HG02973 (cell line): ENCODE data around the gene PKDREJ.
"Not testable (repeated sequence)": the region's sequence is repeated elsewhere in the genome, so short reads cannot be mapped to it uniquely, and the experiment has no call there.

Source experiments
- ATAC-seq: cut with Tn5 transposase; IDR thresholded peaks from one replicate; pipeline ENCODE4 v1.9.1; 2021; ENCODE audit warnings: moderate library complexity; ENCODE audit not compliant: unreplicated experiment

The PKDREJ gene, protein sequence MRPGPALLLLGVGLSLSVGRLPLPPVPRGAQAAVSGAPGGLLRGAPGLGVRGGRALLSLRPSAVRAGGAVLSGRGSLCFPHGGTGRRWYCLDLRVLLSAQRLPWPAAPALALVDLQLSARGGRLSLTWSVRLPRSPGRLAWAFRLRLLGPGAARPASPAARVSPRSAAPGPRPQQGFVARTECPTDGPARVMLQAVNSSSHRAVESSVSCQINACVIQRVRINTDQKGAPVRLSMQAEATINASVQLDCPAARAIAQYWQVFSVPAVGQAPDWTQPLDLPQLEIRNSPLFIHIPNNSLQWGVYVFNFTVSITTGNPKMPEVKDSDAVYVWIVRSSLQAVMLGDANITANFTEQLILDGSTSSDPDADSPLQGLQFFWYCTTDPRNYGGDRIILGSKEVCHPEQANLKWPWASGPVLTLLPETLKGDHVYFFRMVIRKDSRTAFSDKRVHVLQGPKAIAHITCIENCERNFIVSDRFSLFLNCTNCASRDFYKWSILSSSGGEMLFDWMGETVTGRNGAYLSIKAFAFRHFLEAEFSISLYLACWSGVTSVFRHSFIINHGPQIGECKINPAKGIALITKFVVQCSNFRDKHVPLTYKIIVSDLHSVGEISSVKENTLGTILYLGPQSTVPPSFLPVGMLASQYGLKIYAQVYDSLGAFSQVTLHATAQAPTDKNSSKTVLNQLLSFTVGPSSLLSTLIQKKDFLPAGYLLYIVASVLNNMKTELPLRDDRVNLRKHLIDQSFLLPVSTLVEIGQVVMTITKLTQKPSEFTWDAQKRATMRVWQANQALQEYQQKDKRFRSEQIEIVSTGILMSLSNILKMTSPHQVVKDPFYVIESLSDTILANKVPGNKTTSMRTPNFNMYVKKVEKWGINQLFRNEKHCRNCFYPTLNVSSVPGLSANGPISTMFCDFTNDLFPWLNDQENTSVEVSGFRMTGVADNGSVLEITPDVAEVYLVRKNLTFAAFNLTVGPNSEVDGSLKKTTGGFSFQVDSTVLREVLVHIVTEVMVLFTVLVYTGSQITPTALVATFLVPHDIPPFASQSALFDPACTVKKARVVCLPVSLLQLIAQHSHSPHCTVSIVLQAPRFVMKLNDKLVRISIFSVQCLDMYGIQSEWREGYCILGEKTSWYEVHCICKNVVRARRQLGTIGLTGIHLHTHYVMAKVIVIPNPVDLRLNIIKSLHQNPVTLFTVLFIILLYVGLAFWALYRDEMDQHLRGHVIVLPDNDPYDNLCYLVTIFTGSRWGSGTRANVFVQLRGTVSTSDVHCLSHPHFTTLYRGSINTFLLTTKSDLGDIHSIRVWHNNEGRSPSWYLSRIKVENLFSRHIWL (N-terminal part only)

DNA sequence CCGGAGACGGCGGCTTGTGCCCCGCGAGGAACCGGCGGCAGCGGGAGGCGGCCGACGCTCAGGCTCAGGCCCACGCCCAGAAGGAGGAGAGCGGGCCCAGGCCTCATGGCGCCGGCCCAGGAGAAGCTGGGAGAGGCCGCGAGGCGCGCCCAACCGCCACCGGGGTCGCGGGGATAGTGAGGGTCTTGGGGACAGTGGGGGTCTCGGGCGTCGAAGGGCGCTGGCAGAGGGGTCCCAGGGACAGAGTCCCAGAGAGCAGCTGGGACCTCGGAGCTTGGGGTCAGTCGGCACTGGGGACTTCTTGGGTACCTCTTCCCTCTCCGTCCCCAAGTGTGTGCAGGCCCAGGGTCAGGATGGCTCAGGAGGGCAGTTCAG, at the start of gene PKDREJ:
TSS of gene PKDREJ (minus strand) at position 128 of the 375 bp plus-strand sequence. CDS start at position 107, 21 bp downstream.
- no peak for ATAC-seq

DNA sequence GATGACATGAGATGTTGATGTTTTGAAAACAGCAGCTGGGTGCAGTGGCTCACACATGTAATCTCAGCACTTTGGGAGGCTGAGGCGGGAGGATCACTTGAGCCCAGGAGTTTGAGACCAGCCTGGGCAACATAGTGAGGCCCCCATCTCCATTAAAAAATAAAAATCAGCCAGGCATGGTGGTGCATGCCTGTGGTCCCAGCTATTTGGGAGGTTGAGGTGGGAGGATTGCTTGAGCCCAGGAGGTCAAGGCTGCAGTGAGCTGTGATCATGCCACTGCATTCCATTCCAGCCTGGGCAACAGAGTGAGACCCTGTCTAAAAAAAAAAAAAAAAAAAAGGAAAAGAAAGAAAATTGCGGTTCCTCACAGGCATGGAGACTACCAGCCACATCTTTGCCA, 49.7 kb upstream of the PKDREJ start:
- ATAC-seq = not testable (repeated sequence)

DNA sequence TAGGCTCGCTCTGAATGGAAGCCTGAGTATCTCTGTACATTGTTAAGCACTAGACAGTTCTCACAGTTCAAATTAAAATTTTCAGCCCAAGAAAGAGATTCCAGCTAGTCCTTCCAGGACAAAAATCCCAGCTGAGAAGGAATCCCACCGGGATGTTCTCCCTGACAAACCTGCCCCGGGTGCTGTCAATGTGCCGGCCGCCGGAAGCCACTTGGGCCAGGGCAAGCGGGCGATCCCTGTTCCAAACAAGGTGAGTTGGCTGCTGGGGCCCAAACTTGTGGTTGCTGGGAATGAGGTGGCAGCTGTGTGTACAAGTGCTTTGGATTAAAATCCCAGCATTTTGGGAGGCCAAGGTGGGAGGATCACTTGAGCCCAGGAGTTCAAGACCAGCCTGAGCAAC, 48.9 kb upstream of the PKDREJ start:
- ATAC-seq = no peak

DNA sequence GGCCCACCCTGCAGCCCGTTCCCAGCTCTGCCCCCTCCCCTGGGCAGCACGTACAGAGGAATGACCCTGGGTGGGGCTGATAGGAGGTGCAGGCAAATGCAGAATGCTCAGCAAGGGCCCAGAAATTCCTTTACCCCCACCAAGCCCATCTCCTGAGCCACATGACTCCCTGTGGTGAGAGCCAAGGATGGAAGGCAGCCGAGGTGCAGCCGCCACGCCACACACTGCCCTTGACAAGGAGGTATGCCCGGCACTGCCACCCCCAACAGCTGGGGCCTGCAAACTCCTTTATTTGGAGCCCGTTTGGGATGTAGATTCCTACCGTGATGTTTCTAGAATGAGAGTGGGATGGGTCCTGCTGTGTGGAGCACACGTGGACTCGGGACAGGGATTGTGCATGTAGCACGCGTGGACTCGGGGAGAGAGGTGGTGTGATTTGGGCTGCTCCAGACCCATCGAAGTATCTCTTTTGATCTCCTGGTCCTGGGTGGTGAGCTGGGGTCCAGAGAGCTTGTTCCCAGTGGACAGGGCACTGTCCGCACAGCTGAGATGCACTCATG, 46.5 kb upstream of the PKDREJ start:
- ATAC-seq = no peak

DNA sequence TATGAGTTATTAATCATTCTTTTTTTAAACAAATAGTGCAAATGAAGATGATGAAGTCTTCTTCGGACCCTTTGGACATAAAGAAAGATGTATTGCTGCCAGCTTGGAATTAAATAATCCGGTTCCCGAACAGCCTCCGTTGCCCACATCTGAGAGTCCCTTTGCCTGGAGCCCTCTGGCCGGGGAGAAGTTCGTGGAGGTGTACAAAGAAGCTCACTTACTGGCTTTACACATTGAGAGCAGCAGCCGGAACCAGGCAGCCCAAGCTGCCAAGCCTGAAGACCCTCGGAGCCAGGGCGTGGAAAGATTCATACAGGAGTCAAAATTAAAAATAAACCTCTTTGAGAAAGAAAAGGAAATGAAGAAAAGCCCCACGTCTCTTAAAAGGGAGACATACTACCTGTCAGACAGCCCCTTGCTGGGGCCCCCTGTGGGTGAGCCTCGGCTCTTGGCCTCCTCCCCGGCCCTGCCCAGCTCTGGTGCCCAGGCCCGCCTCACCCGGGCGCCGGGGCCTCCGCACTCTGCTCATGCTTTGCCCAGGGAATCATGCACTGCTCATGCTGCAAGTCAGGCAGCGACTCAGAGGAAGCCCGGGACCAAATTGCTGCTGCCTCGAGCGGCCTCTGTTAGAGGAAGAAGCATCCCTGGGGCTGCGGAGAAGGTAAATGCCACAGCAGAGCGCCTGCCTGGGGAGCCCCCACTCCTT, 45.3 kb upstream of the PKDREJ start:
- no peak for ATAC-seq

DNA sequence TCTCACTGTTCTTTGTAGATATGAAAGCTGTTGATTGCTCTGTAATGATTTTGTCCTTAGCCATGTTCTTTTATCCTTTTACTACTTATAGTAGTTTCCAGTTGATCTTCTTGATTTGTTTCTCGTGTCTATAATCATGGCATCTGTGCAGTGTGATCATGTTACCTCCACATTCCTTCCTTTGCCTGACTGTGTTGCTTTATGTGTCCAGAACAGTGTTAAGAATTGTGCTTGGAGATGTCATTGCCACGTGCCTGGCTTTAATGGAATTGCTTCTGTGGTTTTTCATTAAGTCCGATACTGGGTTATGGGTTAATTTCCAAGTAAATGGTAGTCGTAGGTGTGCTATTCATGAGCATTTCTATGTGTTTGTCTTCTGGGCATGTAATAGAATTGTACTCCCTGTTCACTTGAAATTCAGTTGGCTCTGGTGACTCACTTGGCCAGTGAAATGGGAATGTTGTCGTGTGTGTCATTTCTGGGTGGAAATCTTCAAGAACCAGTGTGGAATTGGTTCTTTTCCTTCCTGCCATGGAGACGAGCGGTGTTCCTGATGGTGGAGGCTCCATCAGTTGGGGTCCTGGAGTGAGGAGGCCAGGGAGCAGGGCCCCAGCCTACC, 40.3 kb upstream of the PKDREJ start:
- ATAC-seq = no peak

DNA sequence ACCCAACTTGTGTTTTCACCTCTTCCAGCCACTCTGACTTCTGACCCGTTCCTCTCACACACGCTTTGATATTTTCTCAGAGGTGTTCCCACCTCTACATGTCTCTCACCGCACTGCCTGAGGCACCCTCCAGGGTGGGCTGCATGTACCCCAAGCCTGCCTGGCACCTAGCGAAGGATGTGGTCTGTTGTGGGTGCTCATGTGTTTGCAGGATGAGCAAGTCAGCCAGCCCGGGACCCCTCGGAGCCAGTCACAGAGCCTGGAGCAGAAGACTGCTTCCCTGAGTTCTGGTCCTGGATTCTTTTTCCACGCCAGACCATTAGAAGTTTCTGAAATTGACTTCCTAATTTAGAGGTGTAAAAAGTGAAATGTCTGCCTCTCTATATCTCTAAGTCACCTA, 37.3 kb upstream of the PKDREJ start:
- no peak for ATAC-seq

DNA sequence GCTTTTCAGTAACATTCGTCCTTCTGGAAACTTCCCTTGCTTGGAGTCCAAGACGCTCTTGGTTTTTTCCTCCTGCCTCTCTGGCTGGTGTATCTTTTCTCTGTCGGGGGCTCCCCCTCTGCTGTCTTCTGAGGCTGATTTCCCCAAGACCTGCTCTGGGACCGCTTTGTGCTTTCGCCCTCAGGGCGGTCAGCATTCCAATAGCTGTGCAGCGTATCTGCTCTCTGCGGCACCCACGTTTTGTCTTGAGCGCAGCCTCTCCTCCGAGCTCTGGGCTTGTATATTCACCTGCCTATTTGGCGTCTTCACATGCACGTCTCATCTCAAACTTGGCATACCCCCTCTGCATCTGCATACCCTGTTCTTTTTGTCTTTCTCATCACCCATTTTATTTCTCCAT, 36.0 kb upstream of the PKDREJ start:
- ATAC-seq = no peak

DNA sequence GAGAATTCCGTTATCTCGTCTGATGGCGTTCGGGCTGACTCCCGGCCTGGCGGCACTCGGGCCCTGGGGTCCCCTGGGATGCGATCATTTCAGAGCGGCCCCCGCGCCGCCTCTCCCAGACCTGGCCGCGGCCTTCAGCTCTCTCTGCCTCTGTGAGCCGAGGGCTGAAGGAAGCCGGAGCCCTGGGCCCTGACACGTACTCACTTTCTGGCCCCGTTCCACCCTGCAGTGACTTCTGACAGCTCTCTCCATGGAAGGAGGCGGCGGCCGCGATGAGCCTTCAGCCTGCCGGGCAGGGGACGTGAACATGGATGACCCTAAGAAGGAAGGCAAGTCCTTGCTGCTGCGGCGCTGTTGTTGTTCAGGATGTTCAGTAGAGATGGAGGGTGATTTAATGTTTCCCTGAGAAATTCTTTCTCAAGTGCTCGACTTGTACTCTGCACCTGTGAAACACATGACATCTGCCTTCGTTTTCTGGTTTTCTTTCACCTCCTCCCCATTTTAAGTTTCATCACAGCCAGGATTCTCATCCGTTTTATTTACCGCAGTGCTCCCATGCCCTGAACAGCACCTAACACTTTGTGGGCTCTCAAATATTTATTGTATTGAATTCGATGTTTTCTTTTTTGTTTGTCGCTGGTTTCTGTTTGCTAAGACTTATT, 34.1 kb upstream of the PKDREJ start:
- peak; percentile 21 for ATAC-seq

DNA sequence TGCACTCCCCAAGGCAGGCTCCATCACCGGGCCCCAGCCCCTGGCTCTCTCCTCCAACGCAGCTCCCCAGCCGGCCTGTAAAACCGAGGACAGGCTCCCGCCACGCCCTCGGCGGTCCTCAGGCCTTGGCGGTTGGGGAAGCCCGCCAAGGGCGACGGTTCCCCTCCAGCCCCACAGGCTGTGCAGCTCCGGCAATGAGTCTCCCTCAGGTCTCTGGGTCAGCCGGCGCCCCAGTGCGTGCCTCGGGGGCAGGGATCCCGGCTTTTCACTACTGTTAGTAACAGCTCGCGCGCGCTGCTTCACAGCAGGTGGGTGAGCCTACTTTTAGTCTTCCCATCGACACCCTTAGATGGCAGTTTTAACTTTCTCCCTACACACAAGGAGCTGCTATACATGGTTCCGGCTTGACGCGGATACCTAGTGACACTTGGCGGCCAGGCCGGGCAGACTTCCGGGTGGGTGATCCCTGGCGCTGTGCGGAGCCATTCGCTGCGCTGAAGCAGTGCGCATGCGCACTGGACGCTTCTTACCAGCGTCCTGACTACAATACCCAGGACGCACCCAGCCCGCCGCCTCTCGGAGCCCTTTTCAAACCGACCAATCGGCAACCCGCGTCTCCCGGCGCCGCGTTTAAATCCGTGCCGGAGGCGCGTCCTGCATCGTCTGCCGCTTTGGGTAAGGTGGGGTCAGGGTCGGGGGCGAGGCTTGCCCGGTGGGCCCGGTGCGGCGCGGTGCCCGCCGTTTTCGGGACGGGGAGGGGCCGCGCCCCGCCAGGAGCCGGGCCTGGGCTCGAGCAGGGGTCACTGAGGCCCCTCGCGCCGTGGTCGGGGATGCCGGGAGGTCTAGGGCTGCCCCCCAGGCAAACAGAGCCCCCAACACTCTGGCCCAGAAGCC, 33.4 kb upstream of the PKDREJ start, which contains the start of gene GTSE1:
TSS of gene GTSE1 (plus strand) at position 614 of the 894 bp plus-strand sequence. CDS start 531 bp downstream, outside the sequence.
- peak; percentile 87 for ATAC-seq

DNA sequence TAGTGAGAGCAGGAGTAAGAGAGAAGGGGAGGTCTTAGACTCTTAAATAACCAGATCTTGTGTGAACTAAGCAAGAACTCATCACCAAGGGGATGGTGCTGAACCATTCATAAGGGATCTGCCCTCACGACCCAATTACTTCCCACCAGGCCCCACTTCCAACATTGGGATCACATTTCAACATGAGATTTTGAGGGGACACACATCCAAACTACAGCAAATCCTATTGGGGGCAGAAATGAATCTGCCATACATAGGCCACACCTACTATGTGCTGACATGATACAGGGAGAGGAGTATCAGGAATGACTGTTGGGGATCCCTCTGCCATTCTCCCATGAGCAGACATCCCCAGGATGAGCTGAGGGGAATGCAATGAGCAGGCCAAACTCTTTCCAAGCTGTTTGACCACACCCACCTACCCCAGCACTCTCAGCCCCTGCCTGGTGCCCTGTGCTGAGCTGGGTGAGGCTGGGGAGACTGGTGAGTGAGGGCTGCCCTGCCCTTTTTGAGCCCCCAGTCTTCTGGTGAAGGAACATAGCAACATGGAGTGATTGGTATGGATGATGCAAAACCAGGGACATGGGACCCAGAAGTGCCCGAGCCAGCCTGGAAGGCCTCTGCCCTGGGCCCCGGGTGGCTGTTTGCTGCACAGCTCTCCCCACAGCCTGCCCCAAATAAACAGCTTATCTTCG, 32.3 kb upstream of the PKDREJ start:
- no peak for ATAC-seq

DNA sequence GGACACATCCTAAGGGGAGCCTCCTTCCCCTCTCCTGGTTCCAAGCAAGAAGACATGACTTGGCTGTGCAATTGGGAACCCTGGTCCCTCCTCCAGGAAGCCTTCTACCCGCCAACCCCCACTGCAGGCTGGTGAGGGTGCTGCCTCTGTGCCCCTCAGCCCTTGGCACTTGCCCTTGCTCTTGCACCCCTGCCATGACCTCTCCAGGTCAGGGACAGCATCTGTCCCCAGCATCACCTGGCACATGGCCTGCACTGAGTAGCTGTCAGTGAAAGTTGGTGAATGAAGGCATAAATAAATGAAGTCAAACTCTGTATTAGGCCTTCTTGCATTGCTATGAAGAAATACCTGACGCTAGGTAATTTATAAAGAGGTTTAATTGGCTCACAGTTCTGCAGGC, 31.6 kb upstream of the PKDREJ start:
- ATAC-seq = no peak

DNA sequence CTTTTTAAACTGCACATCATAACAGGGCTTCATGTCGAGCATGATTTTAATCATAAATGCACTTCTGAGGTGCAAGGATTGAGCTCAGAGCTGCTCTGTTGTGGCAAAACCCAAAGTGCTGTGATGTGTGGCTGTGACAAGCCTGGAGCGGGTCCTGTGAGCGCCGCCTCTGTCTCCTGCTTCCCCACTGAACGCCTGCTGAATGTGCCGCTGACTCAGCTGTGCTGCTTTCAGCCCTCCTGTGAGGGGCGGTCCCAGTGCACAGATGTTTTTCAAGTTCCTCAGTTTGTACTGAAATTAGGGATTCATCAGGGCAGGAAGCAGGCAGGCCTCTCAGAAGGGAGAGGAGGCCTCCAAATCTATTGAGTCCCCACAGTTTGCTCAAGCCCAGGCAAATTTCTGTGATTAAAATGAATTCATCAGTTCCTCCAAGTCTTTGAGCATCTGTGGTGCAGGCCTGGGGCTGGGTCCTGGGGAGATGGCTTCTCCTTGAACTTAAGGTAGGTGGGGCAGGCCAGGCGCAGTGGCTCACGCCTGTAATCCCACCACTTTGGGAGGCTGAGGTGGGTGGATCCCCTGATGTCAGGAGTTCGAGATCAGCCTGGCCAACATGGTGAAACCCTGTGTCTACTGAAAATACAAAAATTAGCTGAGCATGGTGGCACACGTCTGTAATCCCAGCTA, 30.6 kb upstream of the PKDREJ start:
- no peak for ATAC-seq

DNA sequence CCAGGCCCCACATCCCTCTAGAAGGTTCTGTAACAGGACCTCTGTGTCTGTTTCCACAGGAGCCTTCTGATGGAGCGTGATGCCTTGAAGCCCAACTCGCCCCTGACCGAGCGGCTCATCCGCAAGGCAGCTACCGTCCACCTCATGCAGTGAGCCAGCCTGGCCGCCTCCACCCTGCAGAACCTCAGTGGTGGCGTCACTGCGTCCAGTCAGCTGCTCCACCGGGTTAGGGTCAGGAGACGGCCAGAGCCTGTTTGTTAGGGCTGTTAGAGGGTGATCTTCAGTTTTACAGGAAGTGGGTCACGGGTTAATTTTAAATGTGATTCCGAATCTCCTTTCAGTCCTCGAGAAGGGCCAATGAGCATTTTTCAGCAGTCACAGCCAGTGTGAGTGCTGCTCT, 29.6 kb upstream of the PKDREJ start:
- no peak for ATAC-seq

DNA sequence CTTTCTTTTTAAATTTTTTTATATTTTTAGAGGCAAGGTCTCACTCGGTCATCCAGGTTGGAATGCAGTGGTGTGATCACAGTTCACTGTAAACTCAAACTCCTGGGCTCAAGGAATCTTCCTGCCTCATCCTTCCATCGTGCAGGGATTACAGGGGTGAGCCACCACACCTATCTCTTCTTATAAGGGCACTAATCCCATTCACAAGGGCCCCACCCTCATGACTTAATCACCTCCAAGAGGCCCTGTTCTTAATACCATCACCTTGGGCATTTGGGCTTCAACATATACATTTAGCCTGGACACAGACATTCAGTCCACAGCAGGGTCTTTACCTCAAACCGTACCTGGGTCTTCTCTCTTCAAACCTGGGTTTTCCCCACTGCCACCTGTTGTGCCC, 29.0 kb upstream of the PKDREJ start:
- ATAC-seq = no peak

DNA sequence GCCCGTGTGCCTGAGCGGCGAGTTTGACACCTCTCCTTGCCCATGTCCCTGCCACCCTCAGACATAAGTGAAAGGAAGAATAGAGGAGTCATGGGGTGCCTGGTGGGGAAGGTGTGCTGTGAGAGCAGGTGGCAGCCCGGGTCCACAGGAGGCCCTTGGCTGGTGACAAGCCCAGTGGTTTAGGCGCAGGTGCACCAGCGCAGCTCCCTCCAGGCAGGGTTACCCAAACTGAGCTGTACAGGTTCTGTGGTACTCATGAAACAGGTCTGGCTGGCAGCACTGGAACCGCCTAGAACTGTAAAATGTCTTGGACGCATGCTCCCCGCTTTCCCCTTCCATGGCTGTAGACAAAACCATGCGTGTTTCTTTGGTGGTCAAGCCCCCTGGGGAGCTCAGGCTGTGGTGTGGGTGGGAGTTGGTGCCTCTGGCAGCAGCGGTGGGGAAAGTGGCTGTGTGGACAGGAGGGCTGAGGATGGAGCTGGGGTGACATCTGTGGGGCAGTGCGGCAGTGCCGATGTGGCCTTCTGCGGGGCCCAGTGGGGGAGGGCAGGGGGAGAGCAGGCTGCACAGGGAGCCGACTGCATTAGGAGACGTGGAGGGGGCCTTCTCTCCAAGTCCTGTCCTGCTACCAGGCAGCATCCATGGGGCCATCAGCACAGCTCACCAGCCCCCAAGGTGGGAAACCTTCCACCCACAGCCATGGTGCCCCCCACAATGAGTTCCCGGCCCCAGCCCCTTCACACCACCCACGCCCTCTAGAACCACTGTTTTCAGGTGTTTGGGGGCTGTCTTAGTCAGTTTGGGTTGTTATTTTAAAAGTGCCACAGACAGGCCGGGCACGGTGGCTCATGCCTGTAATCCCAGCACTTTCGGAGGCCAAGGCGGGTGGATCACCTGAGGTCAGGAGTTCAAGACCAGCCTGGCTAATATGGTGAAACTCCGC, 28.0 kb upstream of the PKDREJ start:
- ATAC-seq = no peak
